Muscle of arm (tissue), 14 donors: Measurements from ENCODE around the gene DNAJC17. TPM values are rescaled to one million over a fixed set of nuclear protein-coding genes. Genes with fewer than 3 reads are reported as not detected.
A peak's percentile ranks its signal among the peaks of the same experiment; 100 is the strongest.

Experiments
- DNase-seq: peaks from one replicate; pipeline ENCODE4 v3.0.0-alpha.2; 2013
- long read RNA-seq, 11 donors: transcript quantifications; one replicate each; lab custom pipeline, GENCODE V29; 2026
- polyA plus RNA-seq, 12 donors: library from polyadenylated mRNA; unstranded; fragments of 120-200 nt; gene quantifications; one replicate each; pipeline ENCODE4 v1.2.1, GENCODE V29; 2013; ENCODE audit not compliant: insufficient read length in 12 of 12

Gene DNAJC17, protein sequence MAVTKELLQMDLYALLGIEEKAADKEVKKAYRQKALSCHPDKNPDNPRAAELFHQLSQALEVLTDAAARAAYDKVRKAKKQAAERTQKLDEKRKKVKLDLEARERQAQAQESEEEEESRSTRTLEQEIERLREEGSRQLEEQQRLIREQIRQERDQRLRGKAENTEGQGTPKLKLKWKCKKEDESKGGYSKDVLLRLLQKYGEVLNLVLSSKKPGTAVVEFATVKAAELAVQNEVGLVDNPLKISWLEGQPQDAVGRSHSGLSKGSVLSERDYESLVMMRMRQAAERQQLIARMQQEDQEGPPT
- polyA plus RNA-seq, result 10 to 100 TPM in 11 of 12 donors, not detected in 1; 19.2 to 42.1 (median 23.5) TPM
- long read RNA-seq, donor 1, partial matches to known transcripts, result 26 of 255 reads
- long read RNA-seq, donor 1, other reads (novel, unspliced or antisense), result 222 of 255 reads
- long read RNA-seq, donor 2, partial matches to known transcripts, result 0 of 4 reads
- long read RNA-seq, donor 2, other reads (novel, unspliced or antisense), result 0 of 4 reads
- long read RNA-seq, donor 3, partial matches to known transcripts, result 0 of 1 reads
- long read RNA-seq, donor 3, other reads (novel, unspliced or antisense), result 0 of 1 reads
- long read RNA-seq, donor 4, partial matches to known transcripts, result 0 of 3 reads
- long read RNA-seq, donor 4, other reads (novel, unspliced or antisense), result 0 of 3 reads
- long read RNA-seq, donor 5, partial matches to known transcripts, result 12 of 32 reads
- long read RNA-seq, donor 5, other reads (novel, unspliced or antisense), result 17 of 32 reads
- long read RNA-seq, donor 6, partial matches to known transcripts, result 6 of 9 reads
- long read RNA-seq, donor 6, other reads (novel, unspliced or antisense), result 0 of 9 reads
- long read RNA-seq, donor 7, transcript DNAJC17-201 (11 exons, 3,731 nt), result major isoform, 8 of 8 reads
- long read RNA-seq, donor 7, partial matches to known transcripts, result 0 of 8 reads
- long read RNA-seq, donor 7, other reads (novel, unspliced or antisense), result 0 of 8 reads
- long read RNA-seq, donor 8, transcript DNAJC17-201 (11 exons, 3,731 nt), result major isoform, 8 of 8 reads
- long read RNA-seq, donor 8, partial matches to known transcripts, result 0 of 8 reads
- long read RNA-seq, donor 8, other reads (novel, unspliced or antisense), result 0 of 8 reads
- long read RNA-seq, donor 9, transcript DNAJC17-201 (11 exons, 3,731 nt), result major isoform, 5 of 11 reads
- long read RNA-seq, donor 9, partial matches to known transcripts, result 6 of 11 reads
- long read RNA-seq, donor 9, other reads (novel, unspliced or antisense), result 0 of 11 reads
- long read RNA-seq, donor 10, transcript DNAJC17-201 (11 exons, 3,731 nt), result major isoform, 5 of 5 reads
- long read RNA-seq, donor 10, partial matches to known transcripts, result 0 of 5 reads
- long read RNA-seq, donor 10, other reads (novel, unspliced or antisense), result 0 of 5 reads
- long read RNA-seq, donor 11, transcript DNAJC17-201 (11 exons, 3,731 nt), result major isoform, 7 of 19 reads
- long read RNA-seq, donor 11, partial matches to known transcripts, result 5 of 19 reads
- long read RNA-seq, donor 11, other reads (novel, unspliced or antisense), result 7 of 19 reads

DNA sequence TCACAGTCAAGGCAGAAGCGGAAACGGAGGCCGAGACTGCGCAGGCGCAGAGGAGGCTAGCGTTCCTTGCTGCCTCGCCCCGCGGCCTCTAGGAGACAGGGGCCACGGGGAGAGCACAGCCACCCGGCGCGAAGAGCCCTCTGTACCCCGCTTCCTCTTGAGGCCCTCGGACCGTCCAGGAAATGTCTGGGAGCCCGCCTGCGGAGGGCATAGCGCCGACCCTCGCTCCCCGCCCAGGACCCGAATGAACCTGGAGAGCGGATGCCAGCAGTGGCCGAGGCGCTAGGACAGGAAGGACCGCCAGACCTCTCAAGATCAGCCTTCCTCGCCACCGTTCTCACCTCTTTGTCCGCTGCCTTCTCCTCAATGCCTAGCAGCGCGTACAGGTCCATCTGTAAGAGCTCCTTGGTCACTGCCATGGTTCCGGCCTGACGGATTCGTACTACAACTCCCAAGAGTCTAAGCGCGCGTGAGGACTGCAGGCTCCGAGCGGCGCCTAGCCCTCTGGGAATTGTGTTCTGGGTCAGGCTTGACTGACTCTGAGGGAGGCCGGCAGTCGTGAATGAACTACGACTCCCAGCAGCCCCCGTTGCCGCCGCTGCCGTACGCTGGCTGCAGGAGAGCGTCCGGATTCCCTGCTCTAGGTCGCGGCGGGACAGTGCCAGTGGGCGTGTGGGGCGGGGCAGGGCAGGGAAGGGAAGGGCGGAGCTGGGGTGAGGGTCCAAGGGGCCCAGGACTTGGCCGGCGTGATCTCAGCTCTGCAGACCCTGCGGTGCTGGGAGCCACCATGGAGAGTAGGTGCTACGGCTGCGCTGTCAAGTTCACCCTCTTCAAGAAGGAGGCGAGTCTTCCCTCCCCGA, at the start of gene DNAJC17, which contains the start of gene ZFYVE19:
Gene DNAJC17 (minus strand): TSS at position 446 of the 860 bp plus-strand sequence. CDS start 27 bp downstream, at position 419.
Gene ZFYVE19 (plus strand): TSS at position 62 of the 860 bp plus-strand sequence. CDS start 501 bp downstream, at position 563.
- DNase-seq, result peak; percentile 99

DNA sequence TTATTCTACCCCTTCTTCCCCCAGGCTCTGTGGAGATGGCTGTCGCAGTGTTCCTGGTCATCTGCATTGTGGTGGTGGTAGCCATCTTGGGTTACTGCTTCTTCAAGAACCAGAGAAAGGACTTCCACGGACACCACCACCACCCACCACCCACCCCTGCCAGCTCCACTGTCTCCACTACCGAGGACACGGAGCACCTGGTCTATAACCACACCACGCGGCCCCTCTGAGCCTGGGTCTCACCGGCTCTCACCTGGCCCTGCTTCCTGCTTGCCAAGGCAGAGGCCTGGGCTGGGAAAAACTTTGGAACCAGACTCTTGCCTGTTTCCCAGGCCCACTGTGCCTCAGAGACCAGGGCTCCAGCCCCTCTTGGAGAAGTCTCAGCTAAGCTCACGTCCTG, 49.5 kb upstream of the DNAJC17 start:
- no peak for DNase-seq

DNA sequence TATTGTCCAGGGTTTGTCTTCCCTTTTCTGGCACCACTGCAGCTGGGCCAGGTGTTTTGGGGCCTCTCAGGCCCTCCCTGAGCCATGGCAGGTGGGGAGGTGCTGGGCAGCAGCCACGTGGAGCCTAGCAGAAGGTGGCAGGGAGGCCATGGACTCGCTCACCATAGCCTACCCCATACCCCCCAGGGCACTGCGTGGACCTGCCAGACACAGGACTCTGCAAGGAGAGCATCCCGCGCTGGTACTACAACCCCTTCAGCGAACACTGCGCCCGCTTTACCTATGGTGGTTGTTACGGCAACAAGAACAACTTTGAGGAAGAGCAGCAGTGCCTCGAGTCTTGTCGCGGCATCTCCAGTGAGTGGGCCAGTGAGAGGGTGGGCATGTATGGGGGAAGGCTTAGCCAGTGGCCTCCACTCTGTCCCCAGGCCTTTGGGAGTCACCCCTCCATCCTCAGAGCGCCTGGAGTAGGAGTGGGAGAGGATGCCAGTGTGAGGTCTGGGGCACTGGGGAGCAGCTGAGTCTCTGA, 48.5 kb upstream of the DNAJC17 start:
- no peak for DNase-seq

DNA sequence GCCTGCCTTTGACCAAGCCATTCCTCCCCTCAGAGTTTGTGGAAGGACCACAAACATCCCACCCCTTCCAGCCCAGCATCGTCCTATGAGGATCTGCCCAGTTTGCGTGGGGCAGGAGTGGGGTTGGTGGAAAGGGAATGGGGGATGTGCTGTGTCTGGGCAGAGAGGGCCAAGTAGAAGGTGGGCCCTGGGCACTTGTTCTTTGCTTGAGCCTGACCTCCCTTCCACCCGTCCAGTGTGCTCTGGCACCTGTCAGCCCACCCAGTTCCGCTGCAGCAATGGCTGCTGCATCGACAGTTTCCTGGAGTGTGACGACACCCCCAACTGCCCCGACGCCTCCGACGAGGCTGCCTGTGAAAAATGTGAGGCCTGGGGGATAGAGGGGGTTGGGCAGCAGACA, 46.9 kb upstream of the DNAJC17 start:
- DNase-seq, result no peak

DNA sequence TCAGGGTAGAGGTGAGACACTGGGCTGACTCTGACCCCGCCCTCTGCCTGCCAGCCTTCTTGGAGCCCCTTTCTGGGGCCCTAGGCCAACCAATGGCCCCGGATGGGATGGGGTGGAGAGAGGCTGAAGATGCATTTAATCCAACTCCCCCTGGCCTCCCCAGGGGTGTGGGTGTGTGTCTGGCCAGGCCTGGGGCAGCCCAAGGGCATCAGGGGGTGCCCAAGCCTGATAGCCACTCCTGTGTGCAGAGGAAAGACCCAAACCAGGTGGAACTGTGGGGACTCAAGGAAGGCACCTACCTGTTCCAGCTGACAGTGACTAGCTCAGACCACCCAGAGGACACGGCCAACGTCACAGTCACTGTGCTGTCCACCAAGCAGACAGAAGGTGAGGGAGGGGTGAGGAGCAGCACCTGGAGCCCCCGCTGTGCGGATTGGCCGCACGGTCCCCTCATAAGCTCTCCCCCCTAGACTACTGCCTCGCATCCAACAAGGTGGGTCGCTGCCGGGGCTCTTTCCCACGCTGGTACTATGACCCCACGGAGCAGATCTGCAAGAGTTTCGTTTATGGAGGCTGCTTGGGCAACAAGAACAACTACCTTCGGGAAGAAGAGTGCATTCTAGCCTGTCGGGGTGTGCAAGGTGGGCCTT, 46.1 kb upstream of the DNAJC17 start:
- DNase-seq, result no peak

DNA sequence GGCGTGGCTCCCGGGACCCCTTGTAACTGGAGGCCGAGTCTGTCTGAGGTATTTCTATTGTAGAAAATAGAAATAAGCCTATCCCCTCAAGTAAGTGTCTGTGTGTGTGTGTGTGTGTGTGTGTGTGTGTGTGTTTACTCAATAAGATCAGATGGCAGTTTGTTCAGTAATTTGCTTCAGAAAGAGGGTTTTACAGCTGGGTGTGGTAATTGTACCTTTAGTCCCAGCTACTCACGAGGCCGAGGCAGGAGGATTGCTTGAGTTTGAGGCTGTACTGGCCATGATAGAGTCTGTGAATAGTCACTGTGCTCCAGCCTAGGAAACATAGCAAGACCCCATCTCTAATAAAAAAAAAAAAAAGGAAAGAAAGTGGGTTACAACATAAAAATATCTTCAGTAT, 45.3 kb upstream of the DNAJC17 start:
- no peak for DNase-seq

DNA sequence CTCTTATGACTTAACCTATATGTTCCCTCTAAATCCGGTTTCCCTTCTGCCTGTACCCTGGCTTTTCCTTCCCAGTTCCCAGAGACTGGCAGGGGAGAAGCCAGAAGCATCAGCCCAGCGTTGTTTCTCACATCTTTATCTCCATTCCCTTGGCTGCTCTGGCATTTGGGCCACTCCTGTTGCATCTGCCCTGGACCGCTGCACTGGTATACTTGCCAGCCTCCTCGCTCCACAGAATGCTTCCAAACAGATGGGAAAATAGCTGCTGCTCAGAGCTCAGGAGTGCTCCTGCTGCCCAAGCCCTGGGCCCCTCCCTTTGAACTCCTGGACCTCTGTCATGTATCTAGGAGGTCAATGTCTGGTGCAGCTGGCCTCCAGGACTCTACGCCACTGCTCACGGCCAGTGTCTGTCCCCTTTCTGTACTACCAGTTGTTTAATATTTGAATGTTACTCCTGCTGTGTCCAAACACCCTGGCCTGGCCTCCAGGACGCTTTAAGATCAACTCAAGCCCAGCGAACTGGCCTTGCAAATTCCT, 43.4 kb upstream of the DNAJC17 start:
- DNase-seq, result no peak

DNA sequence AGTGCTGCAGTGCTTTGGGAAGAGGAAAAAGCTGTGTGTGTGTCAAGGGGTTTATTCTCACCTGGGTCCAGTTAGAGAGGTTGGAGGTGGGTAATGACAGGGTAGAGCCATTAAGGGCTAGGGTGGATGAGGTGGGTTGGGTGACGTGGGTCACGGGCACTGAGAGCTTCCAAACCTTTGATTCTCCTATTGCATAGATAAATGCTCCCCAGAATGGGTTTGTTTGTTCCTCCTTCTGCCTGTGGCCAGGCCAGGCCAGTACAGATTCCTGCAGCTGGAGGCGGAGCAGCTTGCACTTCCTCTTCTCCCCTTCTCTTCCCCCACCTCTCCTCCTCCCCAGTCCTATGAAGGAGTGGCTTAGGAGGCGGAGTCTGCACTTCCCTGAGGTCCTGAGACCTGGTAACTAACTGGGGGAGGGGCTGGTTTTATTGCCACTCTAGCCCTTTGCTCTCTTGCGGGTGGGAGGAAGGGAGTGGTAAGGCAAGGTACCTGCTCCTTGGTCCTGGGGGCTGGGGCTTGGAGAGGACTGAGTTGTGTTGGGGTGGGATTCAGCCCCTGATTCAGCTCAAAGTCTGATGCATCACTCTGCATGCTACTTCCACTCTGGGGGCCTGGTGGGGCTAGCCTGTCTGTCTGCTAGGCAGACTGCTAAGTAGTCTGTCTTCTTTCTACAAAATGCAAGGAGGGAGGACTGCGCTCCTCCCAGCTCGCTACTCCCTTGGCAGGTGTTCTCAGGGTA, 40.1 kb upstream of the DNAJC17 start:
- no peak for DNase-seq

DNA sequence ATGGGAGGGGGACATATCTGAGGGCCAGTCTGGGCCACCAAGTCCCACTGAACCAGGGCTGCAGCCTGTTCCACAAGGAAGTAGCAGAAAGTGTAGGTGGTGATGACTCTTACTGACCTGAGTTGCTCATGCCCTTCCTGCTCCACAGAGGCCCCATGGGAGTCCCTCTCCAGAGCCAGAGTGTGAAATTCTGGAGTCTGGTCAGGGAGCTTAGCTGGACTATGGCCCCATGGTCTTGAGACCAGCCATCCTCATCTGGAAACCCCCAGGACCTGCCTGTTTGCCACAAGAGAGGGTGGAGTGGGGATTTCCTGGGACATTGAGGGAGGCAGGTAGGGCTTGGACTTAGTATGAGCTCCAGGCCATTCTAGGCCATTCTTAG, 39.6 kb upstream of the DNAJC17 start:
- no peak for DNase-seq

DNA sequence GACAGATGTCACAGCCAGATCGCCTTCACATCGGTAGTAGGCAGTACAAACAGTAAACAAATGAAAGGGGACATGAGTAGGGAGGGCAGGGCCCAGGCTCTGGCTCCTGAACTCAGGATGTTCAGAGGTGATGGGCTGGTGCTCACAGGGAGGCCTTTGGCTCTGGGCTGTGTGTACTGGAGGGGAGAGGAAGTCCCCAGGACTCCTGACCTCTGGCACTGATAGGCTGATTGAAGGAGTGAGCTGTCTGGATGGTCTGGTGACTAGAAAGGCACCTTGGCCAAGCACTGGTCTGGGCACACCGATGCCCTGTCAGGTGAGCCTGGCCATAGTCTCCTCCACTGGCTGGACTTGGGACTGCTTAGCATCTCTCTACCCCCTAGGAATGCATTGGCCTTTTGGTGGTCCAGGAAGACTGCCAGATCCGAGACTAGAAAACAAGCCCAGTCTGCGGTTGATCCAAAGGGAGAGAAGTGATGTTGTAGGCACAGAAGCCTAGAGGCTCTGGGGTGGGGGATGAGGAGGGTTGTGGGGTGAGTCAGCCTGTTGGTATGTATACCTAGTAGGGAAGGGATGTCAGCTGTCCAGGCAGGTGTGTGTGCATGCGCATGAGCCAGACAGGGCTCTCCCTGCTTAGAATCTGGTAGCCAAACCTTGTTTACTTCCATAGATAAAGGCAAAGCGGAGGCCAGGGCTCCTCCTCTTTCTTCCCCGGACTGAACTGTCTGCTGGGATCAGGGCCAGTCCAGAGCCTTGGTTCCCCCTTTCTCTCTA, 38.4 kb upstream of the DNAJC17 start:
- DNase-seq, result no peak

DNA sequence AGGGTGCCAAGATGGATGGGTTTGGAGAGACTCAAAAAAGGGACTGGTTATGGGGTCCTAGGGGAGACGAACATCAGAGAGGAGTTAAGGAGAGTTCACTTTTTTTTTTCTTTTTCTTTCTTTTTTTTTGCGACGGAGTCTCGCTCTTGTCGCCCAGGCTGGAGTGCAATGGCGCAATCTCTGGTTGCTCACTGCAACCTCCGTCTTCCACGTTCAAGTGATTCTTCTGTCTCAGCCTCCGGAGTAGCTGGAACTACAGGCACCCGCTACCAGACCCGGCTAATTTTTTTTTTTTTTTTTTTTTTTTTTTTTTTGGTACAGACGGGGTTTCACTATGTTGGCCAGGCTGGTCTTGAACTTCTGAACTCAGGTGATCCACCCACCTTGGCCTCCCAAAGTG, 37.8 kb upstream of the DNAJC17 start:
- no peak for DNase-seq

DNA sequence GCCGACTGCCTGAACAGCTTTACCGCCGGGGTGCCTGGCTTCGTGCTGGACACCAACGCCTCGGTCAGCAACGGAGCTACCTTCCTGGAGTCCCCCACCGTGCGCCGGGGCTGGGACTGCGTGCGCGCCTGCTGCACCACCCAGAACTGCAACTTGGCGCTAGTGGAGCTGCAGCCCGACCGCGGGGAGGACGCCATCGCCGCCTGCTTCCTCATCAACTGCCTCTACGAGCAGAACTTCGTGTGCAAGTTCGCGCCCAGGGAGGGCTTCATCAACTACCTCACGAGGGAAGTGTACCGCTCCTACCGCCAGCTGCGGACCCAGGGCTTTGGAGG, 37.4 kb upstream of the DNAJC17 start:
- DNase-seq, result no peak

DNA sequence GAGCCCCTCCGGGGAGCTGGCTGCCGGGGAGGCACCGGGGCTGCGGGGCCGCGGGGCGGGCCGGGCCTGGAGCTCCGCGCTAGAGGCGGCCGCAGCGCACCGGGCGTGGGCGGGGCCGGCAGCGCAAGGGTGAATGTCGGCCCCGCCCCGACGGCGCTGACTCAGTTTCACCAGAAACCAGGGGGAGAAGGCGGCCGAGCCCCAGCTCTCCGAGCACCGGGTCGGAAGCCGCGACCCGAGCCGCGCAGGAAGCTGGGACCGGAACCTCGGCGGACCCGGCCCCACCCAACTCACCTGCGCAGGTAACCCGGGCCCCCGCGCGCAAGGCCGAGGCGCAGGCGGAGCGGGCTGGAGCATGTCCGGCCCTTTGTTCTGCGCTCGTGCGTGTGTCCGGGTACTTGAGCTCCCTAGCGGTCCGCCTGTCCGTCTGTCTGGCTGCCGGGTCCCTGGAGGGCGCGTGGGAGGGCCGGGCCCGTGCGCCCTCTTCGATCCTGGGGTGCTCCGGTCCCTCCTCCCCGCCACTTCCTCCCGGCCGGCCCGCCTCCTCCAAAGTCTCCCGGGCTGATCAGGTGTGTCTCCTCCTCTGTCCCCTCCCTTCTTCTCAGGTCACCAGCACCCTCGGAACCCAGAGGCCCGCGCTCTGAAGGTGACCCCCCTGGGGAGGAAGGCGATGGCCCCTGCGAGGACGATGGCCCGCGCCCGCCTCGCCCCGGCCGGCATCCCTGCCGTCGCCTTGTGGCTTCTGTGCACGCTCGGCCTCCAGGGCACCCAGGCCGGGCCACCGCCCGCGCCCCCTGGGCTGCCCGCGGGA, 36.8 kb upstream of the DNAJC17 start, which contains the start of gene SPINT1:
Gene SPINT1 (plus strand): TSS at position 164 of the 811 bp plus-strand sequence. CDS start 507 bp downstream, at position 671.
- DNase-seq, result no peak

DNA sequence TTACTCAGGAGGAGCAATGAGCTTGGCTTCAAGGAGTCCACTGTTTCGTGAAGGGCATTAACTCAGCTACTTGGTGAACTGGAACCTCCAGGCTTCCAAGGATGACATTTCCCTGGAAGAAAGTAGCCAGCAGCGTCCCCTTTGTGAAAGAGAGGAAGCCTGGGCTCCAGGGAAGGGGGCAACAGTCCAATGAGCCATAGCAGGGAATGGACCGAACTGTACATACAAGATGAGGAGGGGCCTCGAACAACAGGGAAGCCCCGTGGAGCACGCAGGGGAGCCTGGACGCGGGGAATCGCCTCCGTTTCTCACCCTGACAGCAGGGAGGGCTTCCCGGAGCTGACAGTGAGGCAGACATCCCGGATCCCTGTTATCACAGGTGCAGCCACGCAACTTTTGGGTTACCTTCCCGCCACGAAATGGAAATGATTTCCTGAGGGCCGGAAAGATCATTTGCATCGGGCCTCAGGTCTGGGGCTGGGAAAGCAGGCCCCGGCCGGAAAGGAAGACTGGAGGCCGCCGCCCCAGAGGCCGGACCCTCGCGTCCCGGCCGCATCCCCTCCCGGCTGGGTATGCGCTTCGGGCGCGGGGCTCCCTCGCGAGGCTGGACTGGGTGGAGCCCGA, 36.1 kb upstream of the DNAJC17 start:
- DNase-seq, result no peak

DNA sequence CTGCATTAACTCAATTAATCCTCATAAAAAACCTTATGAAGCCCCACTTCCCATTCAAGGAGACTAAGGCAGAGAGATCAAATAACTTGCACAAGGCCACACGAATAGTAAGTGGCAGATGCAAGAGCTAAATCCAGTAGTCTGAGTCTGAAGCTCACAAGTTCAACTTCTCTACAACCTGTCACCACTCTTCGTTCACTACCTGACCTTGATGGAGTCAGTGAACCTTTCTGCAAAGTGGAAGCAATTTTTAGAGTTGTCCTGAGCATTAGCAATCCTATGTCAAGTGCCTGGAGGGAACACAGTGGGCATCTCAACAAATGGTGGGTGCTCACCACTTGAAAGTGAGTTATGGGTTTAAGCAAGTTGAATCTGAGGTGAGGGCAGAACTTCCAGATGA, 34.5 kb upstream of the DNAJC17 start:
- DNase-seq, result no peak

DNA sequence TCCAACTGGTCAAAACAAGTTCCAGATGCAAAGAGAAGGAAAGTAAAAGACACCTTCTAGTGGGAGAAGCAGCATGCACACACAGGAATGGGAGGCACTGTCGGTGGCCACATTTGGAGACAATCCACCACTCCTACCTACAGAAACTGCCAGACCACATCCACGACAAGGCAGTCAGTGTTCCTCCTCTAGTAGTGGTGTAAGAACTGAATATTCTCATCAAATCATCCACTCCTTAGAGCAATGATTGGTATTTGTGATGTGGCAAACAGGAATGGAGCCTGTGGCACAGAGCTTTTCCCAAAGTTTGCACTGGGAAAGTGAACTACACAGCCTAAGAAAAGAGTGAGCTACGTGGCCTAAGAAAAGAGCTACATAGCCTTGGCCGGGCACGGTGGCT, 31.5 kb upstream of the DNAJC17 start:
- DNase-seq, result no peak
